Ovary (tissue), 9 donors: ENCODE results near the gene CAMKMT. TPM values are rescaled to one million over a fixed set of nuclear protein-coding genes. Genes with fewer than 3 reads are reported as not detected.

Source experiments
- DNase-seq, 5 donors: peaks; one replicate each; pipeline ENCODE4 v3.0.0-alpha.2; 2019 to 2020
- H3K27ac ChIP-seq, 2 donors: fragments of 200-600 bp; one replicate each; pipeline versions ENCODE4 v1.5.1 to v1.8.0; 2019 to 2022
- H3K27me3 ChIP-seq: fragments of 200-600 bp; one replicate; pipeline ENCODE4 v1.8.0; 2022
- H3K36me3 ChIP-seq: fragments of 200-600 bp; sonication (generic); one replicate; pipeline ENCODE4 v1.5.1; 2019
- H3K4me1 ChIP-seq: one replicate; pipeline ENCODE4 v1.8.1; 2013; ENCODE audit warnings: mild to moderate bottlenecking, moderate library complexity; ENCODE audit not compliant: insufficient read depth
- H3K4me3 ChIP-seq: fragments of 200-600 bp; sonication (generic); one replicate; pipeline ENCODE4 v1.5.1; 2017
- H3K9me3 ChIP-seq, 2 donors: fragments of 200-600 bp in 1 of 2; sonication (generic) in 1 of 2; one replicate each; pipeline versions ENCODE4 v1.5.1 to v1.8.1; 2013 to 2019; ENCODE audit warnings: mild to moderate bottlenecking in 1 of 2, moderate library complexity in 1 of 2
- CTCF ChIP-seq, 3 donors: fragments of 450-650 bp in 2 of 3; fragments of 200-600 bp in 1 of 3; IDR thresholded peaks; one replicate each; pipeline versions ENCODE4 v1.5.1 to v1.8.0; 2016 to 2022; ENCODE audit warnings: antibody characterized with exemption in 3 of 3, mild to moderate bottlenecking in 1 of 3
- EP300 ChIP-seq: sonication (generic); formaldehyde crosslinking; IDR thresholded peaks from one replicate; pipeline ENCODE4 v1.6.1; 2017; ENCODE audit warnings: antibody characterized with exemption
- POLR2A ChIP-seq: fragments of 450-650 bp; IDR thresholded peaks from one replicate; pipeline ENCODE4 v1.6.1; 2017; ENCODE audit warnings: antibody characterized with exemption, mild to moderate bottlenecking, moderate library complexity
- WGBS, 3 donors: extraction: QIAGEN DNeasy Blood & Tissue Kit in 1 of 3; methylation state at CpG; one replicate each; pipeline versions ENCODE4 v1.1.5 to v1.1.7; 2013 to 2017; 5-methylcytosine and 5-hydroxymethylcytosine counted together
- intact Hi-C, 4 donors: fragments of 100-400 bp; cut with DNase I; formaldehyde crosslinking; loops; one replicate each; pipeline versions ENCODE4 v1.11.0 to v1.15.1; 2022 to 2023
- polyA plus RNA-seq, 2 donors: library from polyadenylated mRNA; stranded (reverse); fragments of 200-250 nt in 1 of 2; fragments of 350-450 nt in 1 of 2; fragmentation: Illumina TruSeq in 1 of 2; extraction: RNeasy Lipid Tissue Mini Kit (QIAGEN cat#74804) in 1 of 2; gene quantifications; one replicate each; pipeline ENCODE4 v1.2.3, GENCODE V29; 2013 to 2014
- total RNA-seq, 7 donors: library from RNA; depleted of rRNA in 2 of 7; stranded (reverse); fragments of >200 nt in 2 of 7; fragmentation: NEBNext Ultra II Directional in 3 of 7; extraction: Animal tissue kit (Norgen Biotek cat#: 25700) in 3 of 7; gene quantifications; one replicate each; pipeline versions ENCODE4 v1.1.0 to v1.2.4, GENCODE V29; 2016 to 2023
- donor health status: DM: no; HTN: no; CAD: no; lungs with moderate emphysema.
- donor health status: DM: no; HTN: no; CAD: no.
- donor health status: Bipolar disorder and iron deficiency.
- donor health status: DM: yes; HTN: yes; CAD: no.
- donor health status: DM: no; HTN: no; CAD: no.
- donor health status: DM: yes; HTN: yes; CAD: no.

Gene CAMKMT
- total and polyA plus RNA-seq, 9 donors: 3.5 to 10.7 (median 8.9) TPM

GRCh38 chr2:44805401-44806235, 443.9 kb downstream of the CAMKMT start:
- no peak for DNase-seq
- WGBS, 3 donors: 5 to 8% (median 5%) methylated on average over 14 to 16 of the region's 16 CpGs
- intact Hi-C loops: no loop called here
- Histone ChIP-seq H3K27ac (no peak overlapping the region), H3K36me3 (no peaks in the 10 kb centered on the region), H3K27me3 (no peaks in the 10 kb centered on the region), H3K4me3 (no peak overlapping the region), H3K4me1 (peaks cover 3% of the 10 kb centered on the region), H3K9me3 (no peaks in the 10 kb centered on the region)
- no peak for TF ChIP-seq CTCF (IDR thresholded peaks at IDR 0.05)
- TF ChIP-seq EP300: no peak
- no peak for TF ChIP-seq POLR2A

GRCh38 chr2:44807201-44808025, 445.7 kb downstream of the CAMKMT start:
- H3K36me3 ChIP-seq: no peaks in the 10 kb centered on the region
- H3K27me3 ChIP-seq: no peaks in the 10 kb centered on the region
- TF ChIP-seq CTCF (IDR thresholded peaks at IDR 0.05) (no peak), POLR2A (no peak), EP300 (no peak)
- no peak for DNase-seq
- 8 to 11% (median 10%) methylated on average over 14 of the region's 14 CpGs for WGBS, 3 donors
- peaks cover 1% of the 10 kb centered on the region for H3K4me1 ChIP-seq
- intact Hi-C loops: no loop called here
- H3K9me3 ChIP-seq: no peaks in the 10 kb centered on the region
- H3K4me3 ChIP-seq: no peak overlapping the region
- no peak overlapping the region for H3K27ac ChIP-seq

DNA sequence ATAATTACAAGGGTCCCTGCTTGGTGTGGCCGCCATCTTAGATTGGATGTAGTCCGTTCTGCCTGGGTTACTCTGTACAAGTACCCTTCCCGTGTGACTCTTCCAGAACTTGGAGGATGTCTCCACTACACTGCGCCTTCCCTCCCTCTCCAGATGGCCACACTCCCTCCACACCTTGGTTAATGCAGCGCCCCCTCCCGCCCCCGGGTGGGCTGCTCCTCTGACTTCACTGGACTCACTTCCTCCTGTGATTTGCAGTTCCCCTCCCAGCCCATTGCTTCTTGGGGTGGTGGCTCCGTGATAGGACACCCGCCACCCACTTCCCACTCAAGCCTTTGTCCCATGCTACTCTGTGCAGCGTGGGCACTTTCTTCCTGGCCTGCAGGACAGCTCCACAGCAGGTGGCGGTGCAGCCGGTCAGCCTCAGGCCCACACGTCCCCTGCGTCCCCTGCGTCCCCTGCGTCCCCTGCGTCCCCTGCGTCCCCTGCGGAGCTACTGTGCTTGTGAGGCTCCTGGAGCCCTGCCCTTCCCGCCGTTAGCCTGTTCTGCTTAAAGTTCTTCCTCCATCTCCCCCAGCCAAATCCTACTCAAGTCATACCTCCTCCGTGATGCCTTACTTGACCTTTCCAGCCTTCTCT, 449.3 kb downstream of the CAMKMT start:
- Histone ChIP-seq H3K4me3 (no peak overlapping the region), H3K27ac (no peak overlapping the region), H3K4me1 (no peaks in the 10 kb centered on the region), H3K9me3 (no peaks in the 10 kb centered on the region), H3K36me3 (no peaks in the 10 kb centered on the region), H3K27me3 (no peaks in the 10 kb centered on the region)
- TF ChIP-seq EP300 (no peak), CTCF (IDR thresholded peaks at IDR 0.05) (no peak), POLR2A (no peak)
- intact Hi-C loops: no loop called here
- WGBS, 3 donors: 78 to 84% (median 83%) methylated on average over 22 of the region's 22 CpGs
- no peak for DNase-seq

DNA sequence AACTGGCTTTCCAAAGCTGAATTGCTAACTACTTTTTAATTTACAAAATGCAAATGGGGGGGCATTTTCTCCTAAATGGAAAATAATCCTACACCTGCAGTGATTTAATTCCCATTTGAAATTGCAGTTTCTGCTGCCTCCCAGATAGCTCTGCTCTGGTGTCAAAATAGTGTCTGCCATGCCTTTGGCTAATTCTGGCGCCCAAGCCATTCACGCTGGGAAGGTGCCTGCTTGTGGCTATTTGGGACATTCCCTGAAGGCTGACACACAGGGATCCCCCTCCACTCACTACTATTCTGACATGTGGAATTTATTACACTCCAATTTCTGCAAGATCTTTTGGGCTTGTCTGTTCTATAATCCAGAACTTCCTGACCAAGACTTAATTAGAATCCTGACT, 451.4 kb downstream of the CAMKMT start:
- no peaks in the 10 kb centered on the region for H3K27me3 ChIP-seq
- H3K36me3 ChIP-seq: no peaks in the 10 kb centered on the region
- intact Hi-C loops: no loop called here
- H3K9me3 ChIP-seq: no peaks in the 10 kb centered on the region
- H3K4me3 ChIP-seq: no peak overlapping the region
- TF ChIP-seq EP300: no peak
- TF ChIP-seq POLR2A: no peak
- no peak for TF ChIP-seq CTCF (IDR thresholded peaks at IDR 0.05)
- no peak for DNase-seq
- no peak overlapping the region for H3K27ac ChIP-seq
- WGBS, 3 donors: 65 to 68% (median 65%) methylated on average over 2 of the region's 2 CpGs
- H3K4me1 ChIP-seq: no peaks in the 10 kb centered on the region
